22Rv1 (cell line): ENCODE results near the gene TRPM3.

Experiments
- ZFX ChIP-seq: fragments of 450-650 bp; IDR thresholded peaks from 2 replicates; pipeline ENCODE4 v1.6.1; 2017; ENCODE audit warnings: antibody characterized with exemption, borderline replicate concordance
- TF ChIP-seq, protein P1 (sequence below): fragments of 450-650 bp; IDR thresholded peaks from 2 replicates; pipeline ENCODE4 v1.5.1; 2017; ENCODE audit warnings: mild to moderate bottlenecking

DNA sequence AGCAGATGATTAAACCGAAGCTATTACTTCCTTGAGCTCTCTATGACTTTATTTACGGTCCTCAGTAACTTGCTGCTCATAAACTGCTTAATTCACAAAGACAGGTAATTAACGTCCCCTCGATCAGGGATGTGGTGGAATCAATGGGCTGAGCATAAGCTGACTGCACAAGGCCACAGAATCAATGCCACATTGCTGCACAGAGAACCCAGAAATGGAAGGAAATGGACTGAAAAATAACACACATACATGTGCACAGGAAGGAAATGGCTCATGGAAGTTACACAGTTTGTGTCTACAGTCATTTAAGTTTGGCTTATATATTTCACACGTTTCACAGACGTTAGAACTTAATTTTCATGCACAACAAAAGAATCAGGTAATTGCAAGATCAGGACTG lies 588.7 kb downstream of the TRPM3 start:
- TF ChIP-seq, protein P1, sequence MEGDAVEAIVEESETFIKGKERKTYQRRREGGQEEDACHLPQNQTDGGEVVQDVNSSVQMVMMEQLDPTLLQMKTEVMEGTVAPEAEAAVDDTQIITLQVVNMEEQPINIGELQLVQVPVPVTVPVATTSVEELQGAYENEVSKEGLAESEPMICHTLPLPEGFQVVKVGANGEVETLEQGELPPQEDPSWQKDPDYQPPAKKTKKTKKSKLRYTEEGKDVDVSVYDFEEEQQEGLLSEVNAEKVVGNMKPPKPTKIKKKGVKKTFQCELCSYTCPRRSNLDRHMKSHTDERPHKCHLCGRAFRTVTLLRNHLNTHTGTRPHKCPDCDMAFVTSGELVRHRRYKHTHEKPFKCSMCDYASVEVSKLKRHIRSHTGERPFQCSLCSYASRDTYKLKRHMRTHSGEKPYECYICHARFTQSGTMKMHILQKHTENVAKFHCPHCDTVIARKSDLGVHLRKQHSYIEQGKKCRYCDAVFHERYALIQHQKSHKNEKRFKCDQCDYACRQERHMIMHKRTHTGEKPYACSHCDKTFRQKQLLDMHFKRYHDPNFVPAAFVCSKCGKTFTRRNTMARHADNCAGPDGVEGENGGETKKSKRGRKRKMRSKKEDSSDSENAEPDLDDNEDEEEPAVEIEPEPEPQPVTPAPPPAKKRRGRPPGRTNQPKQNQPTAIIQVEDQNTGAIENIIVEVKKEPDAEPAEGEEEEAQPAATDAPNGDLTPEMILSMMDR: no peak
- no peak for TF ChIP-seq ZFX
